H1 (cell line): ENCODE results near the gene SLC39A11.

Source experiments
- BCL11A ChIP-seq, 2 experiments: IDR thresholded peaks; one replicate each; pipeline ENCODE4 v1.6.1; 2011; ENCODE audit warnings: low read depth in 2 of 2, low read length in 2 of 2, mild to moderate bottlenecking in 2 of 2
- CHD2 ChIP-seq: IDR thresholded peaks from 2 replicates; pipeline ENCODE4 v1.6.1; 2012; ENCODE audit warnings: low read length, improper control_type of control experiment
- EP300 ChIP-seq, 2 experiments: IDR thresholded peaks; 1 replicate in 1 of 2; 2 replicates in 1 of 2; pipeline ENCODE4 v1.6.1; 2011 to 2012; ENCODE audit warnings: low read depth in 2 of 2, low read length in 2 of 2, mild to moderate bottlenecking in 2 of 2, borderline replicate concordance in 1 of 2, inconsistent platforms in 1 of 2, moderate library complexity in 1 of 2
- GABPA ChIP-seq: IDR thresholded peaks from 2 replicates; pipeline ENCODE4 v1.6.1; 2011; ENCODE audit warnings: mild to moderate bottlenecking, low read length, moderate library complexity, borderline replicate concordance; ENCODE audit not compliant: insufficient read depth
- POLR2A ChIP-seq, 2 experiments: IDR thresholded peaks; 1 replicate in 1 of 2; 2 replicates in 1 of 2; pipeline ENCODE4 v1.6.1; 2011; ENCODE audit warnings: low read depth in 2 of 2, low read length in 2 of 2, mild to moderate bottlenecking in 2 of 2; ENCODE audit errors: control extremely low read depth in 1 of 2
- POLR2AphosphoS5 ChIP-seq: IDR thresholded peaks from 2 replicates; pipeline ENCODE4 v1.6.1; 2011; ENCODE audit warnings: low read depth, low read length
- RAD21 ChIP-seq, 2 experiments: IDR thresholded peaks in 1 of 2; conservative IDR thresholded peaks in 1 of 2; 2 replicates each; pipeline ENCODE4 v1.6.1; 2011; ENCODE audit warnings: low read depth in 2 of 2, low read length in 2 of 2, improper control_type of control experiment in 1 of 2, inconsistent platforms in 1 of 2, mild to moderate bottlenecking in 1 of 2, moderate library complexity in 1 of 2
- RNF2 ChIP-seq: fragments of 200-900, 300-1000 bp; sonication (generic); IDR thresholded peaks from 2 replicates; pipeline ENCODE4 v1.7.1; 2016; ENCODE audit warnings: borderline replicate concordance, low read depth, mild to moderate bottlenecking, antibody characterized with exemption, low read length; ENCODE audit not compliant: poor library complexity, severe bottlenecking; ENCODE audit errors: missing control alignments
- SP1 ChIP-seq: IDR thresholded peaks from 2 replicates; pipeline ENCODE4 v1.6.1; 2011; ENCODE audit warnings: low read depth, low read length
- TAF1 ChIP-seq: IDR thresholded peaks from 2 replicates; pipeline ENCODE4 v1.6.1; 2011; ENCODE audit warnings: mild to moderate bottlenecking, low read depth, low read length
- TAF7 ChIP-seq: optimal IDR thresholded peaks from 2 replicates; pipeline ENCODE3; 2011; ENCODE audit warnings: low read depth, mild to moderate bottlenecking, inconsistent platforms, low read length, moderate library complexity, borderline replicate concordance
- TF ChIP-seq, protein P1 (sequence below), 3 experiments: IDR thresholded peaks; 1 replicate in 2 of 3; 2 replicates in 1 of 3; pipeline versions ENCODE4 v1.5.1 to v1.6.1; 2011; ENCODE audit warnings: low read length in 3 of 3, mild to moderate bottlenecking in 3 of 3, inconsistent platforms in 2 of 3, low read depth in 1 of 3, moderate library complexity in 1 of 3; ENCODE audit not compliant: insufficient read depth in 1 of 3; ENCODE audit errors: control extremely low read depth in 1 of 3
- TF ChIP-seq, protein P2 (sequence below): IDR thresholded peaks from 2 replicates; pipeline ENCODE4 v1.6.1; 2012; ENCODE audit warnings: inconsistent platforms

DNA sequence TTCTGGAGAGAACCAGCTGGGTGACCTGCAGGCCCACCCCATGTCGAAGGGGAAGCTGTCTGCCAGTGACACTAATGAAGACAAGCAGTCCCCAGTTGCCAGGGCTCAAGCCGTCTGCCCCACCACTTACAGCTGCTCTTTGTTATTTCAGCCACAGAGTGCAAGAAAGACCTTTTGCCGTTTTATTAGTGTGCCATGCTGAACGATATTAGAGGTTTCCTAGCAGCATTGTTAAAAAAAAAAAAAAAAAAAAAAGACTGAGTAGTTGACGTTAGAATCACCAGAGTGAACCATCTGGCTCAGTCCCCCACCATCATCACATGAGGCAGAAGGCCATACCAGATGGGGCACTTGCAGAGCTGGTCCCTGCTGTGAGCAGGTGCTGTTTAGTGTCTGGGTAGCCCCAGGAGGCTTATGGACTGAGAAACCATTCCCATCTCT is 26.5 kb upstream of the SLC39A11 start:
- TF ChIP-seq GABPA (no peak), POLR2A (IDR thresholded peaks at IDR 0.05; ENCODE audit: control extremely low read depth in 1 of 2, low read depth in 2 of 2, low read length in 2 of 2) (no peak), TAF1 (no peak), TAF7 (no peak), RNF2 (no peak), CHD2 (no peak), SP1 (no peak), BCL11A (IDR thresholded peaks at IDR 0.05; ENCODE audit: low read depth in 2 of 2, low read length in 2 of 2) (no peak), POLR2AphosphoS5 (no peak), RAD21 (IDR thresholded peaks at IDR 0.05 in 1 of 2, conservative IDR thresholded peaks at IDR 0.05 in 1 of 2; ENCODE audit: low read depth in 2 of 2, low read length in 2 of 2) (no peak), EP300 (IDR thresholded peaks at IDR 0.05; ENCODE audit: borderline replicate concordance in 1 of 2, low read depth in 2 of 2, low read length in 2 of 2) (no peak)
- TF ChIP-seq, protein P1, sequence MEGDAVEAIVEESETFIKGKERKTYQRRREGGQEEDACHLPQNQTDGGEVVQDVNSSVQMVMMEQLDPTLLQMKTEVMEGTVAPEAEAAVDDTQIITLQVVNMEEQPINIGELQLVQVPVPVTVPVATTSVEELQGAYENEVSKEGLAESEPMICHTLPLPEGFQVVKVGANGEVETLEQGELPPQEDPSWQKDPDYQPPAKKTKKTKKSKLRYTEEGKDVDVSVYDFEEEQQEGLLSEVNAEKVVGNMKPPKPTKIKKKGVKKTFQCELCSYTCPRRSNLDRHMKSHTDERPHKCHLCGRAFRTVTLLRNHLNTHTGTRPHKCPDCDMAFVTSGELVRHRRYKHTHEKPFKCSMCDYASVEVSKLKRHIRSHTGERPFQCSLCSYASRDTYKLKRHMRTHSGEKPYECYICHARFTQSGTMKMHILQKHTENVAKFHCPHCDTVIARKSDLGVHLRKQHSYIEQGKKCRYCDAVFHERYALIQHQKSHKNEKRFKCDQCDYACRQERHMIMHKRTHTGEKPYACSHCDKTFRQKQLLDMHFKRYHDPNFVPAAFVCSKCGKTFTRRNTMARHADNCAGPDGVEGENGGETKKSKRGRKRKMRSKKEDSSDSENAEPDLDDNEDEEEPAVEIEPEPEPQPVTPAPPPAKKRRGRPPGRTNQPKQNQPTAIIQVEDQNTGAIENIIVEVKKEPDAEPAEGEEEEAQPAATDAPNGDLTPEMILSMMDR (IDR thresholded peaks at IDR 0.05; ENCODE audit: control extremely low read depth in 1 of 3, insufficient read depth in 1 of 3, low read depth in 1 of 3, low read length in 3 of 3) = no peak
- TF ChIP-seq, protein P2, sequence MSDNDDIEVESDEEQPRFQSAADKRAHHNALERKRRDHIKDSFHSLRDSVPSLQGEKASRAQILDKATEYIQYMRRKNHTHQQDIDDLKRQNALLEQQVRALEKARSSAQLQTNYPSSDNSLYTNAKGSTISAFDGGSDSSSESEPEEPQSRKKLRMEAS = no peak
